HepG2 (cell line): ENCODE results near the gene TRIM22. TPM values are rescaled to one million over a fixed set of nuclear protein-coding genes. Genes with fewer than 3 reads are reported as not detected.

Source experiments
- ATAC-seq: fragments of 200-7000 bp; cut with Tn5 transposase; 3 replicates; pipeline ENCODE4 v1.9.1; 2020; ENCODE audit warnings: mild to moderate bottlenecking, moderate library complexity
- BruUV-seq: library from RNA; stranded (reverse); fragments of 400-500 nt; replicated peaks from 2 replicates; lab custom pipeline; 2021; lab: Mats Ljungman, UMichigan
- CTCF ChIA-PET: fragments of 300-600 bp; formaldehyde crosslinking; extraction: SDS; loops from one replicate; lab custom pipeline; 2021; ENCODE audit warnings: low total read pairs, inconsistent platforms, low intra/inter-chr PET ratio; lab: Yijun Ruan, JAX
- POLR2A ChIA-PET: fragments of 350-600 bp; sonication (Branson Sonifier 250); formaldehyde crosslinking; loops from one replicate; lab custom pipeline; 2020; ENCODE audit warnings: antibody characterized with exemption, inconsistent platforms; lab: Yijun Ruan, JAX
- DNase-seq: peaks from one replicate; pipeline ENCODE4 v3.0.0-alpha.2; 2015; ENCODE audit warnings: low spot score
- FAIRE-seq: peaks from 3 replicates; lab custom pipeline; 2011; peaks lifted over from hg19 to GRCh38; lab: Jason Lieb, UNC
- H2AFZ ChIP-seq: one replicate; pipeline ENCODE4 v1.6.1; 2011; ENCODE audit warnings: low read length, inconsistent platforms
- H3K27ac ChIP-seq: fragments of 300-600 bp; 3 replicates; pipeline ENCODE4 v1.8.0; 2011; ENCODE audit warnings: mixed run types, mild to moderate bottlenecking, mixed read lengths, low read length, inconsistent platforms; ENCODE audit not compliant: insufficient read depth; ENCODE audit errors: extremely low read length
- H3K27me3 ChIP-seq, 2 experiments: fragments of 200-600 bp in 1 of 2; 2 replicates in 1 of 2; 3 replicates in 1 of 2; pipeline versions ENCODE4 v1.6.0 to v1.8.0; 2011; ENCODE audit warnings: low read length in 2 of 2, mild to moderate bottlenecking in 2 of 2, moderate library complexity in 2 of 2, inconsistent platforms in 1 of 2; ENCODE audit not compliant: insufficient read depth in 2 of 2, control insufficient read depth in 1 of 2
- H3K36me3 ChIP-seq, 2 experiments: fragments of 200-600 bp in 1 of 2; replicated peaks in 1 of 2; 2 replicates in 1 of 2; 3 replicates in 1 of 2; pipeline versions ENCODE4 v1.5.1 to v1.8.0; 2011; ENCODE audit warnings: low read length in 2 of 2, inconsistent platforms in 1 of 2; ENCODE audit not compliant: insufficient read depth in 2 of 2, control insufficient read depth in 1 of 2
- H3K4me1 ChIP-seq: 2 replicates; pipeline ENCODE4 v1.5.1; 2012; ENCODE audit warnings: low read length, inconsistent platforms; ENCODE audit not compliant: insufficient read depth
- H3K4me2 ChIP-seq: 2 replicates; pipeline ENCODE4 v1.6.0; 2011; ENCODE audit warnings: low read depth, low read length, inconsistent platforms
- H3K4me3 ChIP-seq, 3 experiments: fragments of 200-600 bp in 1 of 3; sonication (generic), shearing (Covaris generic) in 1 of 3; replicated peaks in 1 of 3; 2 replicates each; pipeline ENCODE4 v1.5.1; 2011 to 2016; ENCODE audit warnings: low read length in 3 of 3, inconsistent platforms in 2 of 3, low read depth in 2 of 3, mild to moderate bottlenecking in 2 of 3, control low read depth in 1 of 3, mixed read lengths in 1 of 3; ENCODE audit not compliant: insufficient read depth in 1 of 3
- H3K79me2 ChIP-seq: one replicate; pipeline ENCODE4 v1.6.1; 2011; ENCODE audit warnings: low read length, inconsistent platforms; ENCODE audit not compliant: insufficient read depth
- H3K9ac ChIP-seq: 2 replicates; pipeline ENCODE4 v1.6.0; 2011; ENCODE audit warnings: mild to moderate bottlenecking, low read depth, low read length, inconsistent platforms; ENCODE audit not compliant: insufficient read depth
- H3K9me3 ChIP-seq: 2 replicates; pipeline ENCODE4 v1.5.1; 2012; ENCODE audit warnings: mild to moderate bottlenecking, low read length
- H4K20me1 ChIP-seq: 2 replicates; pipeline ENCODE4 v1.6.0; 2011; ENCODE audit warnings: inconsistent platforms, mild to moderate bottlenecking, low read length, moderate library complexity; ENCODE audit not compliant: insufficient read depth
- CEBPG ChIP-seq: IDR thresholded peaks from 2 replicates; pipeline ENCODE4 v1.6.1; 2016
- DZIP1 ChIP-seq: sonication (generic); formaldehyde crosslinking; IDR thresholded peaks from 2 replicates; pipeline ENCODE4 v1.5.0; 2020; ENCODE audit warnings: mild to moderate bottlenecking, missing genetic modification reagents
- EED ChIP-seq: sonication (generic); formaldehyde crosslinking; IDR thresholded peaks from 2 replicates; pipeline ENCODE4 v1.5.0; 2020; ENCODE audit warnings: mild to moderate bottlenecking, missing genetic modification reagents
- FIP1L1 ChIP-seq: fragments of 200-400 bp; formaldehyde crosslinking; IDR thresholded peaks from 2 replicates; pipeline ENCODE4 v1.6.1; 2018; ENCODE audit warnings: low read depth, mild to moderate bottlenecking, low read length, moderate library complexity, borderline replicate concordance; ENCODE audit not compliant: insufficient read depth
- FOXM1 ChIP-seq: sonication (generic); formaldehyde crosslinking; IDR thresholded peaks from 2 replicates; pipeline ENCODE4 v1.5.0; 2020; ENCODE audit warnings: missing genetic modification reagents
- NFIC ChIP-seq: IDR thresholded peaks from 2 replicates; pipeline ENCODE4 v1.6.1; 2012; ENCODE audit warnings: mild to moderate bottlenecking, low read length, inconsistent platforms
- NFKBIZ ChIP-seq: IDR thresholded peaks from 2 replicates; pipeline ENCODE4 v1.6.1; 2018; ENCODE audit warnings: missing genetic modification reagents, missing compliant biosample characterization
- SNRNP70 ChIP-seq: fragments of 200-400 bp; formaldehyde crosslinking; IDR thresholded peaks from 2 replicates; pipeline ENCODE4 v1.6.1; 2017; ENCODE audit warnings: mild to moderate bottlenecking, low read depth, low read length, moderate library complexity
- TOE1 ChIP-seq: sonication (generic); formaldehyde crosslinking; IDR thresholded peaks from 2 replicates; pipeline ENCODE4 v1.4.0; 2020; ENCODE audit warnings: mild to moderate bottlenecking, missing genetic modification reagents
- ZBTB1 ChIP-seq: sonication (generic); formaldehyde crosslinking; IDR thresholded peaks from 2 replicates; pipeline ENCODE4 v1.4.0; 2020; ENCODE audit warnings: missing genetic modification reagents, borderline replicate concordance
- ZFAT ChIP-seq: sonication (generic); formaldehyde crosslinking; conservative IDR thresholded peaks from 2 replicates; pipeline ENCODE4 v1.8.1; 2023; ENCODE audit warnings: missing genetic modification reagents, inconsistent platforms
- ZNF17 ChIP-seq: sonication (generic); formaldehyde crosslinking; IDR thresholded peaks from 2 replicates; pipeline ENCODE4 v1.5.0; 2020; ENCODE audit warnings: mild to moderate bottlenecking, missing genetic modification reagents
- ZNF883 ChIP-seq: sonication (generic); formaldehyde crosslinking; IDR thresholded peaks from 2 replicates; pipeline ENCODE4 v1.5.1; 2020; ENCODE audit warnings: mild to moderate bottlenecking, missing genetic modification reagents; ENCODE audit errors: not compliant biosample characterization
- WGBS: methylation state at CpG from one replicate; pipeline ENCODE4 v1.1.6; 2017; ENCODE audit warnings: low lambda C conversion rate; 5-methylcytosine and 5-hydroxymethylcytosine counted together
- in situ Hi-C: cut with HindIII; loops from 2 replicates; pipeline ENCODE4 v1.10.0; 2017; ENCODE audit warnings: low pct_unique_long_range_greater_than_20kb; ENCODE audit not compliant: extremely low pct_ligation_motif_present
- intact Hi-C: fragments of 100-400 bp; cut with micrococcal nuclease; formaldehyde crosslinking; loops from one replicate; pipeline ENCODE4 v1.10.0; 2022; ENCODE audit not compliant: unreplicated experiment
- polyA plus RNA-seq, 8 experiments: library from polyadenylated mRNA; depleted of rRNA in 3 of 8; stranded (reverse) in 7 of 8; unstranded in 1 of 8; fragments of >200 nt; fragmentation: Illumina TruSeq in 4 of 8; extraction: Trizol in 4 of 8; gene quantifications; 2 replicates each; pipeline versions ENCODE4 v1.2.1 to v1.2.3, GENCODE V29; 2011 to 2016; ENCODE audit warnings: low read depth in 4 of 8, missing spikeins in 1 of 8, mixed read lengths in 1 of 8; ENCODE audit not compliant: insufficient read depth in 1 of 8
- total RNA-seq, 5 experiments: library from RNA; depleted of rRNA; stranded (reverse); fragments of >200 nt; fragmentation: Illumina TruSeq; extraction: Trizol; gene quantifications; 2 replicates each; pipeline ENCODE4 v1.2.3, GENCODE V29; 2016; ENCODE audit warnings: low read depth in 1 of 5

TRIM22 gene
- total and polyA plus RNA-seq, 2 of the 13 experiments (the other 11 are each of a cell fraction or from before 2014, with no cell fraction given): 2.4 to 3.2 TPM

- DNase-seq: no peak
- H3K4me1 ChIP-seq: no peaks in the 10 kb centered on the region
- in situ Hi-C loops (no loop called here), intact Hi-C loops (no loop called here)
- no peaks in the 10 kb centered on the region for H3K36me3 ChIP-seq
- no peaks in the 10 kb centered on the region for H3K79me2 ChIP-seq
- no peaks in the 10 kb centered on the region for H4K20me1 ChIP-seq
- H3K4me3 ChIP-seq: no peak overlapping the region
- no peak for ATAC-seq
- no peak overlapping the region for H3K4me2 ChIP-seq
- FAIRE-seq: no peak
- no peak overlapping the region for H3K27ac ChIP-seq
- H3K9ac ChIP-seq: no peak overlapping the region
- no peaks in the 10 kb centered on the region; a peak in 1 of 5 replicates for H3K27me3 ChIP-seq
- WGBS: 0% methylated on average over 1 of the region's 1 CpG
- BruUV-seq: no TSS peak
- CTCF ChIA-PET: no interaction called here
- no peaks in the 10 kb centered on the region for H3K9me3 ChIP-seq
- POLR2A ChIA-PET: no interaction called here
- no peak for TF ChIP-seq ZBTB1 (CRISPR knock-in tag)
- no peak for TF ChIP-seq FOXM1 (CRISPR knock-in tag)
- no peak for TF ChIP-seq FIP1L1
- TF ChIP-seq NFIC: no peak
- TF ChIP-seq TOE1 (CRISPR knock-in tag): no peak
- TF ChIP-seq SNRNP70: no peak
- TF ChIP-seq DZIP1: no peak
- TF ChIP-seq ZNF883 (CRISPR knock-in tag): no peak
- no peak for TF ChIP-seq ZNF17 (CRISPR knock-in tag)
- no peak for TF ChIP-seq NFKBIZ
- TF ChIP-seq CEBPG (CRISPR knock-in tag): no peak
- no peak for TF ChIP-seq ZFAT (CRISPR knock-in tag)
- no peak for TF ChIP-seq EED
- no peak overlapping the region for H2AFZ ChIP-seq
Measured at GRCh38 chr11:5712507-5712906, 22.9 kb downstream of the TRIM22 start.
